CD14-positive monocyte (primary cell): ENCODE measurements around the gene EEF1AKMT2. TPM values are rescaled to one million over a fixed set of nuclear protein-coding genes. Genes with fewer than 3 reads are reported as not detected.
A peak's percentile ranks its signal among the peaks of the same experiment; 100 is the strongest.

Source experiments
- DNase-seq, 3 donors: peaks; one replicate each; pipeline ENCODE4 v3.0.0-alpha.2; 2011 to 2022
- H2AFZ ChIP-seq: 2 replicates; pipeline ENCODE4 v1.6.0; 2012; ENCODE audit warnings: mild to moderate bottlenecking, low read depth, low read length, inconsistent platforms; ENCODE audit not compliant: insufficient read depth, poor library complexity, severe bottlenecking
- H3K27ac ChIP-seq, 2 donors: 1 replicate in 1 of 2; 2 replicates in 1 of 2; pipeline ENCODE4 v1.5.1; 2012 to 2013; ENCODE audit warnings: low read length in 2 of 2, control low read depth in 1 of 2, inconsistent platforms in 1 of 2, low read depth in 1 of 2, mild to moderate bottlenecking in 1 of 2
- H3K27me3 ChIP-seq, 2 donors: one replicate each; pipeline versions ENCODE4 v1.6.0 to v1.6.1; 2011 to 2013; ENCODE audit warnings: low read length in 2 of 2; ENCODE audit not compliant: control insufficient read depth in 2 of 2, insufficient read depth in 2 of 2
- H3K36me3 ChIP-seq, 2 donors: replicated peaks in 1 of 2; 1 replicate in 1 of 2; 2 replicates in 1 of 2; pipeline versions ENCODE4 v1.5.1 to v1.6.1; 2012 to 2013; ENCODE audit warnings: low read length in 2 of 2, control low read depth in 1 of 2, inconsistent platforms in 1 of 2, mild to moderate bottlenecking in 1 of 2; ENCODE audit not compliant: insufficient read depth in 2 of 2, control insufficient read depth in 1 of 2
- H3K4me1 ChIP-seq, 2 donors: 1 replicate in 1 of 2; 2 replicates in 1 of 2; pipeline versions ENCODE4 v1.5.1 to v1.6.1; 2012 to 2013; ENCODE audit warnings: low read length in 2 of 2, control low read depth in 1 of 2, inconsistent platforms in 1 of 2, mild to moderate bottlenecking in 1 of 2, moderate library complexity in 1 of 2; ENCODE audit not compliant: insufficient read depth in 2 of 2, control insufficient read depth in 1 of 2
- H3K4me2 ChIP-seq: replicated peaks from 2 replicates; pipeline ENCODE3; 2012; ENCODE audit warnings: low read length, moderate library complexity, mild to moderate bottlenecking; ENCODE audit not compliant: poor library complexity, severe bottlenecking; ENCODE audit errors: extremely low read depth
- H3K4me3 ChIP-seq, 3 experiments: fragments of 200-600 bp in 1 of 3; sonication (generic) in 1 of 3; replicated peaks in 1 of 3; 1 replicate in 2 of 3; 2 replicates in 1 of 3; pipeline ENCODE4 v1.5.1; 2011 to 2013; ENCODE audit warnings: low read length in 3 of 3, mild to moderate bottlenecking in 3 of 3, control low read depth in 2 of 3, low read depth in 2 of 3, inconsistent platforms in 1 of 3, moderate library complexity in 1 of 3
- H3K79me2 ChIP-seq: 2 replicates; pipeline ENCODE4 v1.6.0; 2012; ENCODE audit warnings: mild to moderate bottlenecking, control low read depth, inconsistent platforms, low read length, moderate library complexity; ENCODE audit not compliant: insufficient read depth
- H3K9ac ChIP-seq: 2 replicates; pipeline ENCODE4 v1.6.0; 2017; ENCODE audit warnings: low read length, mild to moderate bottlenecking; ENCODE audit not compliant: insufficient read depth, poor library complexity, severe bottlenecking
- H3K9me3 ChIP-seq, 2 donors: replicated peaks in 1 of 2; 1 replicate in 1 of 2; 2 replicates in 1 of 2; pipeline versions ENCODE4 v1.5.1 to v1.6.1; 2012 to 2013; ENCODE audit warnings: low read length in 2 of 2, control low read depth in 1 of 2; ENCODE audit not compliant: control insufficient read depth in 1 of 2, insufficient read depth in 1 of 2
- H4K20me1 ChIP-seq: 2 replicates; pipeline ENCODE4 v1.6.0; 2012; ENCODE audit warnings: mild to moderate bottlenecking, low read length, control low read depth, moderate library complexity; ENCODE audit not compliant: insufficient read depth
- H3K27ac Mint-ChIP-seq, 7 donors: one replicate each; pipeline ENCODE4 v1.8.0; 2020; ENCODE audit warnings: mild to moderate bottlenecking in 7 of 7, mixed read lengths in 7 of 7, moderate library complexity in 6 of 7, inconsistent platforms in 2 of 7
- H3K27me3 Mint-ChIP-seq, 3 donors: one replicate each; pipeline ENCODE4 v1.8.0; 2021 to 2022; ENCODE audit warnings: low read depth in 3 of 3, mild to moderate bottlenecking in 3 of 3, mixed read lengths in 3 of 3, moderate library complexity in 3 of 3, inconsistent platforms in 1 of 3
- H3K36me3 Mint-ChIP-seq, 2 donors: one replicate each; pipeline ENCODE4 v1.8.0; 2020; ENCODE audit warnings: mixed read lengths in 2 of 2, inconsistent platforms in 1 of 2, mild to moderate bottlenecking in 1 of 2
- H3K4me1 Mint-ChIP-seq: one replicate; pipeline ENCODE4 v1.8.0; 2020; ENCODE audit warnings: mild to moderate bottlenecking, mixed read lengths
- H3K4me3 Mint-ChIP-seq, 2 donors: one replicate each; pipeline ENCODE4 v1.8.0; 2020; ENCODE audit warnings: mild to moderate bottlenecking in 2 of 2, mixed read lengths in 2 of 2, moderate library complexity in 1 of 2
- H3K9me3 Mint-ChIP-seq, 7 donors: one replicate each; pipeline ENCODE4 v1.8.0; 2020 to 2022; ENCODE audit warnings: mixed read lengths in 7 of 7, mild to moderate bottlenecking in 6 of 7, moderate library complexity in 6 of 7, inconsistent platforms in 2 of 7
- CTCF ChIP-seq: fragments of 200-600 bp; IDR thresholded peaks from one replicate; pipeline ENCODE4 v1.8.0; 2022; ENCODE audit warnings: antibody characterized with exemption, mild to moderate bottlenecking
- WGBS: methylation state at CpG from one replicate; pipeline ENCODE4 v1.1.5; 2013; ENCODE audit warnings: missing lambda C conversion rate; ENCODE audit not compliant: insufficient coverage; 5-methylcytosine and 5-hydroxymethylcytosine counted together
- intact Hi-C, 2 donors: fragments of 100-400 bp; cut with micrococcal nuclease; formaldehyde crosslinking; loops; one replicate each; pipeline versions ENCODE4 v1.15.0 to v1.15.1; 2023
- polyA plus RNA-seq, 3 donors: library from polyadenylated mRNA; depleted of rRNA in 1 of 3; unstranded in 2 of 3; stranded (reverse) in 1 of 3; fragments of 300-500 nt in 2 of 3; fragments of >200 nt in 1 of 3; fragmentation: Illumina TruSeq in 2 of 3; gene quantifications; 1 replicate in 2 of 3; 2 replicates in 1 of 3; pipeline ENCODE4 v1.2.3, GENCODE V29; 2012 to 2021

EEF1AKMT2 gene
- polyA plus RNA-seq, 3 donors = 7.6 to 13.6 (median 8.2) TPM

DNA sequence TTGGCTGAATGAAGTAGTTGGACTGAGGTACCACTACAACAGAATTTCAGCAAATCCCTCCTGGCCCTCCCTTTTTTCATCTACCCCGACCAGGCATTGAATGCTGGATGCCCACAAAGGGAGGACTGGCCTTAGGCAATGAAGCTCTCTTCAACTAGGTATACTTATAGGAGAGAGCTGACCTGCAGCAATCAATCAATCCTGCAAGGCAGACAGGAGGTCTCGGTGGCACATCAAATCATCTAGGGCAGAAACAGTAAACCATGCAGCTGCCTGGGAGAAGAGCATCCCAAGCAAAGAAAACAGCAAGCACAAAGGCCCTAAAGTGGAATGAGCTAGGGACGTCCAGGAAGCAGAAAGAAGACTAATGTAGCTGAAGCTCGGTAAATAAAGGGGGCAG is 7.5 kb upstream of the EEF1AKMT2 start:
- Histone ChIP-seq H3K4me2 (no peak overlapping the region), H3K4me1 (peaks cover 14 to 17% of the 10 kb centered on the region in 2 donors), H3K27me3 (no peaks in the 10 kb centered on the region), H3K36me3 (no peaks in the 10 kb centered on the region), H3K79me2 (peaks cover 27% of the 10 kb centered on the region), H3K9me3 (no peaks in the 10 kb centered on the region), H4K20me1 (peaks cover 4% of the 10 kb centered on the region), H3K9ac (no peak overlapping the region), H3K4me3 (no peak overlapping the region), H3K27ac (no peak overlapping the region), H2AFZ (peak overlapping the region; percentile 13)
- intact Hi-C loops = loop anchor here in 1 of 2 donors (10.0 kb wide), 2 partner anchors 116 to 1644 kb away; partner anchors contain the start of gene BUB3
- no peak for DNase-seq
- Mint-ChIP-seq H3K36me3 (no peaks in the 10 kb centered on the region), H3K9me3 (no peaks in the 10 kb centered on the region), H3K27ac (peak overlapping the region in 1 of 7 donors; percentile 37), H3K27me3 (peaks cover 0 to 14% (median 1%) of the 10 kb centered on the region in 3 donors), H3K4me1 (peaks cover 9% of the 10 kb centered on the region), H3K4me3 (no peak overlapping the region)
- TF ChIP-seq CTCF = no peak
- WGBS = 93% methylated on average over 3 of the region's 4 CpGs

DNA sequence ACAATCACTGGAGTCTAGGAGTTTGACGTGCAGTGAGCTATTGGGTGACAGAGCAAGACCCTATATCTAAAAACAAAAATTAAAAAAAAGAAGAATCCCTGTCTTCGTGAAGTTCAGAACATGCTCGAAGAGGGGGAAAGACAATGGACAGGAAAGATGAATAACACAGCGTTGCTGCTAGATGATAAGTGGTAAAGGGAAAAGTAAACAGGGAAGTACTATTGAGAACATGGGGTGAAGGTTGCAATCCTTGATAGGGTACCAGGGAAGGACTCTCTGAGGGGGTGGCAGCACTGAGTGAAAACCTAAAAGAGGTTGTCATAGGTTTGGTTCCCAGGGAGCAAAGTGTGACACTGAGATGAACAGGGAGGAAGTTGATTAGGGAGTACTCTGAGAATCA is 7.1 kb upstream of the EEF1AKMT2 start:
- TF ChIP-seq CTCF = no peak
- Mint-ChIP-seq H3K27ac (peak overlapping the region in 1 of 7 donors; percentile 37), H3K4me3 (no peak overlapping the region), H3K27me3 (peaks cover 0 to 14% (median 1%) of the 10 kb centered on the region in 3 donors), H3K9me3 (no peaks in the 10 kb centered on the region), H3K4me1 (peaks cover 9% of the 10 kb centered on the region), H3K36me3 (no peaks in the 10 kb centered on the region)
- H3K4me3 ChIP-seq = no peak overlapping the region
- peaks cover 14 to 17% of the 10 kb centered on the region in 2 donors for H3K4me1 ChIP-seq
- H3K36me3 ChIP-seq = no peaks in the 10 kb centered on the region
- intact Hi-C loops = loop anchor here in 1 of 2 donors (10.0 kb wide), 2 partner anchors 116 to 1644 kb away; partner anchors contain the start of gene BUB3
- H3K27me3 ChIP-seq = no peaks in the 10 kb centered on the region
- H3K9ac ChIP-seq = no peak overlapping the region
- peak overlapping the region; percentile 1 for H2AFZ ChIP-seq
- H3K27ac ChIP-seq = no peak overlapping the region
- WGBS = 59% methylated on average over 3 of the region's 4 CpGs
- no peaks in the 10 kb centered on the region for H3K9me3 ChIP-seq
- no peak for DNase-seq
- peaks cover 22% of the 10 kb centered on the region for H3K79me2 ChIP-seq
- peaks cover 4% of the 10 kb centered on the region for H4K20me1 ChIP-seq
- H3K4me2 ChIP-seq = no peak overlapping the region
